A549 (cell line): ENCODE measurements around the gene KCNB1.

Experiments used
- HOXA7 ChIP-seq: fragments of 250-450 bp; sonication (Bioruptor Pico); IDR thresholded peaks from 2 replicates; pipeline ENCODE4 v1.5.0; 2020; ENCODE audit warnings: mild to moderate bottlenecking, moderate library complexity
- NPAS2 ChIP-seq: fragments of 250-450 bp; sonication (Bioruptor Pico); IDR thresholded peaks from 2 replicates; pipeline ENCODE4 v1.8.0; 2022; ENCODE audit warnings: mild to moderate bottlenecking, moderate library complexity, borderline replicate concordance
- RFX5 ChIP-seq: fragments of 450-650 bp; IDR thresholded peaks from 2 replicates; pipeline ENCODE4 v1.7.1; 2014; ENCODE audit warnings: antibody characterized with exemption, mild to moderate bottlenecking, moderate library complexity
- RNF2 ChIP-seq: fragments of 200-600 bp; sonication (generic); IDR thresholded peaks from 2 replicates; pipeline ENCODE4 v1.6.1; 2016; ENCODE audit warnings: low read depth, mild to moderate bottlenecking, antibody characterized with exemption, moderate library complexity, borderline replicate concordance
- USF2 ChIP-seq: fragments of 450-650 bp; IDR thresholded peaks from 2 replicates; pipeline ENCODE4 v1.6.1; 2014; ENCODE audit warnings: antibody characterized with exemption
- TF ChIP-seq, protein P1 (sequence below): fragments of >200 bp; sonication (Bioruptor Twin); formaldehyde crosslinking; IDR thresholded peaks from 3 replicates; pipeline ENCODE4 v1.5.1; 2016

DNA sequence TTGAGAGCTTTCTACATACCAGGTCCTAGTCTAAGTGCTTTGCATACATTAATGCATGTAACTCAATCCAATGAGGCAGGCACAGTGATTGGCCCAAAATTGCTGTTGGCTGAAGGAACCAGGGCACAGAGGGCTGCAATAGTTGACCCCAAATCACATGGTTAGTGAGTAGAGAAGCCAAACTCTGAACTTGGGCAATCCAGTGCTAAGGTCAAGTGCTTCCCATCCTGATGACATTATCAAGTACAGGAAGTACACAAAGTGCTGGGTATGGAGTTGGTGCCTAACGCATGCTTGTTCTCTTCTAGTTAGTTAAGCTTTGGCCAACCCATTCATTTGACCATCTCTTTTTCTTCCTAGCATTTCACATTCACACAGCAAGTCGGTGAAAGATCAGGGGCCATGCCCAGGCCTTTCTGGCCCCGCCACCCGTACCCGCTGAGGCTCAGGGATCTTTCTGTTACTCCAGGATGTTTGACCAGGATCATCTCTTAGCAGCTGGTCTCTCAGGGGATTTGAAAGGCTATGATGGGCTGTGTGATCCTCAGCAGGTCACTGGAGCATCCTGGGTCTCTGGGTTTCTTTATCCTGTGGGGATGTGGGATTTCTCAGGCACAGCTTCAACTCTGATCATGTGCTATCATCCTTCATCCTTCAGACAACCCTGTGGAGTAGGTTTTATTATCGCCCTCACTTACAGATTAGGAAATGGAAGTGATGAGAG lies 7.0 kb downstream of the KCNB1 start:
- TF ChIP-seq RFX5 (no peak), NPAS2 (CRISPR knock-in tag) (no peak), USF2 (no peak), RNF2 (no peak), HOXA7 (CRISPR knock-in tag) (no peak)
- TF ChIP-seq, protein P1, sequence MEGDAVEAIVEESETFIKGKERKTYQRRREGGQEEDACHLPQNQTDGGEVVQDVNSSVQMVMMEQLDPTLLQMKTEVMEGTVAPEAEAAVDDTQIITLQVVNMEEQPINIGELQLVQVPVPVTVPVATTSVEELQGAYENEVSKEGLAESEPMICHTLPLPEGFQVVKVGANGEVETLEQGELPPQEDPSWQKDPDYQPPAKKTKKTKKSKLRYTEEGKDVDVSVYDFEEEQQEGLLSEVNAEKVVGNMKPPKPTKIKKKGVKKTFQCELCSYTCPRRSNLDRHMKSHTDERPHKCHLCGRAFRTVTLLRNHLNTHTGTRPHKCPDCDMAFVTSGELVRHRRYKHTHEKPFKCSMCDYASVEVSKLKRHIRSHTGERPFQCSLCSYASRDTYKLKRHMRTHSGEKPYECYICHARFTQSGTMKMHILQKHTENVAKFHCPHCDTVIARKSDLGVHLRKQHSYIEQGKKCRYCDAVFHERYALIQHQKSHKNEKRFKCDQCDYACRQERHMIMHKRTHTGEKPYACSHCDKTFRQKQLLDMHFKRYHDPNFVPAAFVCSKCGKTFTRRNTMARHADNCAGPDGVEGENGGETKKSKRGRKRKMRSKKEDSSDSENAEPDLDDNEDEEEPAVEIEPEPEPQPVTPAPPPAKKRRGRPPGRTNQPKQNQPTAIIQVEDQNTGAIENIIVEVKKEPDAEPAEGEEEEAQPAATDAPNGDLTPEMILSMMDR, result no peak
